ENCODE results near the gene SNN. TPM values are rescaled to one million over a fixed set of nuclear protein-coding genes. Genes with fewer than 3 reads are reported as not detected.

SNN gene
- total and polyA plus RNA-seq, 9 of the 15 experiments (the other 6 are each of a cell fraction or from before 2014, with no cell fraction given), result 0.07 to 2.9 (median 1.9) TPM

DNA sequence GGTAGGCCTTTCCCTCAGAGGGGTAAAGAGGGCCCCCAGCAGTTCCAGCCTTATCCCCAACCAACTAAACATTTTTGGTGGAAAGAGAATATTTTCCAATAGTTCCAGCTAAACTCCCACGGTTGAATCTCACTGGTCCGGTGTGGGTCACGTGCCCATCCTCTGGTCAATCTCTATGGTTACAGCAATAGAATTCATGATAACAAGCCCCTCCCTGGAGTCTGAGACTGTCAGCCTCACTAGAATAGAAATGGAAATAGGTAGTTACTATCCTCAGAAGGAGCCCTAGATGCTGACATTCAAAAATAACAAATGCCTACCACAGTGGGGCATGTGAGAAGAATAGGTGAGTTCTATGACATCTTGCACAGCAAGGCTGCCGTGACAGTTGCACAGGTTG is 44.0 kb upstream of the SNN start:
- Histone ChIP-seq H3K4me1 (replicated peaks in 1 of 2; ENCODE audit: control insufficient read depth in 2 of 2, insufficient read depth in 2 of 2, low read length in 2 of 2) (peaks cover 12 to 26% of the 10 kb centered on the region in 2 experiments), H4K20me1 (replicated peaks; ENCODE audit: control insufficient read depth, insufficient read depth, low read length) (no peaks in the 10 kb centered on the region), H3K36me3 (ENCODE audit: control insufficient read depth, insufficient read depth, low read length) (no peaks in the 10 kb centered on the region), H3K27me3 (ENCODE audit: control insufficient read depth in 2 of 2, insufficient read depth in 2 of 2, low read length in 2 of 2) (no peaks in the 10 kb centered on the region), H3K9me3 (replicated peaks; ENCODE audit: control insufficient read depth, insufficient read depth, low read depth, low read length) (no peaks in the 10 kb centered on the region; the same call in 1 of the 2 replicates), H3K27ac (ENCODE audit: extremely low read depth, low read depth, low read length) (no peak overlapping the region), H3K79me2 (ENCODE audit: control insufficient read depth, insufficient read depth, low read length) (no peaks in the 10 kb centered on the region), H2AFZ (ENCODE audit: low read depth, low read length) (no peak overlapping the region), H3K9ac (ENCODE audit: insufficient read depth in 1 of 2, low read depth in 2 of 2, low read length in 2 of 2) (no peak overlapping the region), H3K4me2 (ENCODE audit: insufficient read depth, low read length) (no peak overlapping the region; the same call in 1 of the 2 replicates), H3K9me1 (ENCODE audit: control insufficient read depth, insufficient read depth, low read length) (no peaks in the 10 kb centered on the region), H3K4me3 (no peak overlapping the region)
- WGBS (ENCODE audit: insufficient coverage, low coverage, missing lambda C conversion rate), result 10% methylated on average over 4 of the region's 4 CpGs
- no peak for FAIRE-seq
- BruUV-seq (replicated peaks), result no TSS peak
- POLR2A ChIA-PET, result interaction anchor here (1.0 to 1.6 kb wide), 2 partner anchors 8 to 149 kb away, joined by 3 read pairs; no protein-coding TSS in a partner anchor
- intact Hi-C loops (cut with micrococcal nuclease), result no loop called here
- DNase-seq (ENCODE audit: extremely low read depth in 1 of 4, low spot score in 3 of 4), result peak; percentile 19 to 37 (median 34)
- peak; percentile 34; the same call in 2 of the 3 replicates for ATAC-seq
- in situ Hi-C loops (cut with MboI), result no loop called here
- CTCF ChIA-PET (ENCODE audit: low intra/inter-chr PET ratio), result no interaction called here
- TF ChIP-seq SMARCA4 (IDR thresholded peaks at IDR 0.05) (no peak), ZNF23 (CRISPR knock-in tag; IDR thresholded peaks at IDR 0.05) (no peak), SMARCC2 (IDR thresholded peaks at IDR 0.05; ENCODE audit: low read depth) (no peak), ZNF263 (CRISPR knock-in tag; IDR thresholded peaks at IDR 0.05; ENCODE audit: borderline replicate concordance) (no peak), RFX1 (IDR thresholded peaks at IDR 0.05) (peak; percentile 71), NFYB (IDR thresholded peaks at IDR 0.05; ENCODE audit: extremely low read depth, insufficient read length) (peak; percentile 18), RBFOX2 (IDR thresholded peaks at IDR 0.05; ENCODE audit: low read depth, low read length) (no peak), BHLHE40 (IDR thresholded peaks at IDR 0.05; ENCODE audit: low read length) (peak; percentile 69), TOE1 (IDR thresholded peaks at IDR 0.05; ENCODE audit: borderline replicate concordance) (peak; percentile 81; the same call in 1 of the 2 replicates), TOE1 (CRISPR knock-in tag; IDR thresholded peaks at IDR 0.05; ENCODE audit: borderline replicate concordance, low read depth) (no peak), POLR2AphosphoS5 (IDR thresholded peaks at IDR 0.05; ENCODE audit: control insufficient read depth, insufficient read depth, low read depth, low read length) (no peak)
- TF ChIP-seq, protein P1, sequence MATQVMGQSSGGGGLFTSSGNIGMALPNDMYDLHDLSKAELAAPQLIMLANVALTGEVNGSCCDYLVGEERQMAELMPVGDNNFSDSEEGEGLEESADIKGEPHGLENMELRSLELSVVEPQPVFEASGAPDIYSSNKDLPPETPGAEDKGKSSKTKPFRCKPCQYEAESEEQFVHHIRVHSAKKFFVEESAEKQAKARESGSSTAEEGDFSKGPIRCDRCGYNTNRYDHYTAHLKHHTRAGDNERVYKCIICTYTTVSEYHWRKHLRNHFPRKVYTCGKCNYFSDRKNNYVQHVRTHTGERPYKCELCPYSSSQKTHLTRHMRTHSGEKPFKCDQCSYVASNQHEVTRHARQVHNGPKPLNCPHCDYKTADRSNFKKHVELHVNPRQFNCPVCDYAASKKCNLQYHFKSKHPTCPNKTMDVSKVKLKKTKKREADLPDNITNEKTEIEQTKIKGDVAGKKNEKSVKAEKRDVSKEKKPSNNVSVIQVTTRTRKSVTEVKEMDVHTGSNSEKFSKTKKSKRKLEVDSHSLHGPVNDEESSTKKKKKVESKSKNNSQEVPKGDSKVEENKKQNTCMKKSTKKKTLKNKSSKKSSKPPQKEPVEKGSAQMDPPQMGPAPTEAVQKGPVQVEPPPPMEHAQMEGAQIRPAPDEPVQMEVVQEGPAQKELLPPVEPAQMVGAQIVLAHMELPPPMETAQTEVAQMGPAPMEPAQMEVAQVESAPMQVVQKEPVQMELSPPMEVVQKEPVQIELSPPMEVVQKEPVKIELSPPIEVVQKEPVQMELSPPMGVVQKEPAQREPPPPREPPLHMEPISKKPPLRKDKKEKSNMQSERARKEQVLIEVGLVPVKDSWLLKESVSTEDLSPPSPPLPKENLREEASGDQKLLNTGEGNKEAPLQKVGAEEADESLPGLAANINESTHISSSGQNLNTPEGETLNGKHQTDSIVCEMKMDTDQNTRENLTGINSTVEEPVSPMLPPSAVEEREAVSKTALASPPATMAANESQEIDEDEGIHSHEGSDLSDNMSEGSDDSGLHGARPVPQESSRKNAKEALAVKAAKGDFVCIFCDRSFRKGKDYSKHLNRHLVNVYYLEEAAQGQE (IDR thresholded peaks at IDR 0.05; ENCODE audit: borderline replicate concordance), result peak; percentile 60
- TF ChIP-seq, protein P1 (CRISPR knock-in tag; IDR thresholded peaks at IDR 0.05; ENCODE audit: low read depth), result no peak
- TF ChIP-seq, protein P2, sequence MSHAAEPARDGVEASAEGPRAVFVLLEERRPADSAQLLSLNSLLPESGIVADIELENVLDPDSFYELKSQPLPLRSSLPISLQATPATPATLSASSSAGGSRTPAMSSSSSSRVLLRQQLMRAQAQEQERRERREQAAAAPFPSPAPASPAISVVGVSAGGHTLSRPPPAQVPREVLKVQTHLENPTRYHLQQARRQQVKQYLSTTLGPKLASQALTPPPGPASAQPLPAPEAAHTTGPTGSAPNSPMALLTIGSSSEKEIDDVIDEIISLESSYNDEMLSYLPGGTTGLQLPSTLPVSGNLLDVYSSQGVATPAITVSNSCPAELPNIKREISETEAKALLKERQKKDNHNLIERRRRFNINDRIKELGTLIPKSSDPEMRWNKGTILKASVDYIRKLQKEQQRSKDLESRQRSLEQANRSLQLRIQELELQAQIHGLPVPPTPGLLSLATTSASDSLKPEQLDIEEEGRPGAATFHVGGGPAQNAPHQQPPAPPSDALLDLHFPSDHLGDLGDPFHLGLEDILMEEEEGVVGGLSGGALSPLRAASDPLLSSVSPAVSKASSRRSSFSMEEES (CRISPR knock-in tag; IDR thresholded peaks at IDR 0.05), result peak; percentile 91

Data from K562 (cell line).